ENCODE results near the gene HRH1. TPM values are rescaled to one million over a fixed set of nuclear protein-coding genes. Genes with fewer than 3 reads are reported as not detected.
"Not testable (repeated sequence)": the region's sequence is repeated elsewhere in the genome, so short reads cannot be mapped to it uniquely, and the experiment has no call there.

Gene HRH1
- total RNA-seq, 1 experiment from 2014 or later, result not detected

- Histone ChIP-seq H3K27me3 (ENCODE audit: control insufficient read depth, insufficient read depth, low read length) (no peaks in the 10 kb centered on the region), H3K4me3 (ENCODE audit: insufficient read depth, low read depth, low read length) (no peak overlapping the region), H3K36me3 (replicated peaks; ENCODE audit: control insufficient read depth, insufficient read depth, low read length) (no peaks in the 10 kb centered on the region)
- no peak for DNase-seq
These were observed 91.0 kb downstream of the HRH1 start for GRCh38 chr3:11245276-11245675.

GRCh38 chr3:11245827-11246662, 91.8 kb downstream of the HRH1 start:
- Histone ChIP-seq H3K4me3 (ENCODE audit: insufficient read depth, low read depth, low read length) (no peak overlapping the region), H3K36me3 (replicated peaks; ENCODE audit: control insufficient read depth, insufficient read depth, low read length) (no peaks in the 10 kb centered on the region), H3K27me3 (ENCODE audit: control insufficient read depth, insufficient read depth, low read length) (no peaks in the 10 kb centered on the region)
- no peak for DNase-seq

- no peak overlapping the region for H3K4me3 ChIP-seq (ENCODE audit: insufficient read depth, low read depth, low read length)
- no peaks in the 10 kb centered on the region for H3K27me3 ChIP-seq (ENCODE audit: control insufficient read depth, insufficient read depth, low read length)
- DNase-seq, result no peak
These were observed 92.3 kb downstream of the HRH1 start for GRCh38 chr3:11246663-11246970.

GRCh38 chr3:11247362-11247761, 93.1 kb downstream of the HRH1 start:
- Histone ChIP-seq H3K27me3 (ENCODE audit: control insufficient read depth, insufficient read depth, low read length) (no peaks in the 10 kb centered on the region), H3K36me3 (replicated peaks; ENCODE audit: control insufficient read depth, insufficient read depth, low read length) (no peaks in the 10 kb centered on the region), H3K4me3 (ENCODE audit: insufficient read depth, low read depth, low read length) (no peak overlapping the region)
- no peak for DNase-seq

More at GRCh38 chr3:11246663-11246970, 92.3 kb downstream of the HRH1 start:
- no peaks in the 10 kb centered on the region for H3K36me3 ChIP-seq (replicated peaks; ENCODE audit: control insufficient read depth, insufficient read depth, low read length)

GRCh38 chr3:11248596-11248995, 94.3 kb downstream of the HRH1 start:
- H3K4me3 ChIP-seq (ENCODE audit: insufficient read depth, low read depth, low read length), result no peak overlapping the region
- H3K36me3 ChIP-seq (replicated peaks; ENCODE audit: control insufficient read depth, insufficient read depth, low read length), result no peaks in the 10 kb centered on the region
- H3K27me3 ChIP-seq (ENCODE audit: control insufficient read depth, insufficient read depth, low read length), result no peaks in the 10 kb centered on the region
- DNase-seq, result no peak

GRCh38 chr3:11250902-11251806, 96.9 kb downstream of the HRH1 start:
- no peak for DNase-seq
- Histone ChIP-seq H3K4me3 (ENCODE audit: insufficient read depth, low read depth, low read length) (no peak overlapping the region), H3K27me3 (ENCODE audit: control insufficient read depth, insufficient read depth, low read length) (no peaks in the 10 kb centered on the region), H3K36me3 (replicated peaks; ENCODE audit: control insufficient read depth, insufficient read depth, low read length) (no peaks in the 10 kb centered on the region)

- H3K36me3 ChIP-seq (replicated peaks; ENCODE audit: control insufficient read depth, insufficient read depth, low read length), result no peaks in the 10 kb centered on the region
- no peak overlapping the region for H3K4me3 ChIP-seq (ENCODE audit: insufficient read depth, low read depth, low read length)
- H3K27me3 ChIP-seq (ENCODE audit: control insufficient read depth, insufficient read depth, low read length), result no peaks in the 10 kb centered on the region
- no peak for DNase-seq
These were observed 97.5 kb downstream of the HRH1 start for GRCh38 chr3:11251807-11252176.

GRCh38 chr3:11254876-11255275, 100.6 kb downstream of the HRH1 start:
- no peak for DNase-seq
- Histone ChIP-seq H3K4me3 (ENCODE audit: insufficient read depth, low read depth, low read length) (no peak overlapping the region), H3K27me3 (ENCODE audit: control insufficient read depth, insufficient read depth, low read length) (no peaks in the 10 kb centered on the region; the same call in 1 of the 2 replicates), H3K36me3 (replicated peaks; ENCODE audit: control insufficient read depth, insufficient read depth, low read length) (no peaks in the 10 kb centered on the region)

GRCh38 chr3:11255537-11255936, 101.2 kb downstream of the HRH1 start:
- not testable (repeated sequence) for H3K4me3 ChIP-seq (ENCODE audit: insufficient read depth, low read depth, low read length); H3K27me3 ChIP-seq (ENCODE audit: control insufficient read depth, insufficient read depth, low read length); DNase-seq; H3K36me3 ChIP-seq (replicated peaks; ENCODE audit: control insufficient read depth, insufficient read depth, low read length)

GRCh38 chr3:11258958-11259357, 104.7 kb downstream of the HRH1 start:
- no peak overlapping the region for H3K4me3 ChIP-seq (ENCODE audit: insufficient read depth, low read depth, low read length)
- no peak for DNase-seq
- no peaks in the 10 kb centered on the region; the same call in 1 of the 2 replicates for H3K27me3 ChIP-seq (ENCODE audit: control insufficient read depth, insufficient read depth, low read length)
- no peaks in the 10 kb centered on the region for H3K36me3 ChIP-seq (replicated peaks; ENCODE audit: control insufficient read depth, insufficient read depth, low read length)

GRCh38 chr3:11260460-11260859, 106.2 kb downstream of the HRH1 start:
- Histone ChIP-seq H3K4me3 (ENCODE audit: insufficient read depth, low read depth, low read length) (no peak overlapping the region), H3K36me3 (replicated peaks; ENCODE audit: control insufficient read depth, insufficient read depth, low read length) (no peaks in the 10 kb centered on the region), H3K27me3 (ENCODE audit: control insufficient read depth, insufficient read depth, low read length) (no peaks in the 10 kb centered on the region; the same call in none of the 2 replicates)
- no peak for DNase-seq

- Histone ChIP-seq H3K36me3 (replicated peaks; ENCODE audit: control insufficient read depth, insufficient read depth, low read length) (no peaks in the 10 kb centered on the region), H3K4me3 (ENCODE audit: insufficient read depth, low read depth, low read length) (no peak overlapping the region), H3K27me3 (ENCODE audit: control insufficient read depth, insufficient read depth, low read length) (no peaks in the 10 kb centered on the region; the same call in 1 of the 2 replicates)
- no peak for DNase-seq
These were observed 114.7 kb downstream of the HRH1 start for GRCh38 chr3:11269007-11269406.

- no peaks in the 10 kb centered on the region for H3K36me3 ChIP-seq (replicated peaks; ENCODE audit: control insufficient read depth, insufficient read depth, low read length)
- DNase-seq, result peak; percentile 98
- peak within 1 kb of the TSS; percentile 97 for H3K4me3 ChIP-seq (ENCODE audit: insufficient read depth, low read depth, low read length)
- H3K27me3 ChIP-seq (ENCODE audit: control insufficient read depth, insufficient read depth, low read length), result no peaks in the 10 kb centered on the region
These were observed 118.0 kb downstream of the HRH1 start, which contains the start of gene ATG7 for GRCh38 chr3:11271986-11272904. Gene ATG7, plus strand, starts transcription at chr3:11272397. Its CDS starts 26,299 bp downstream, at chr3:11298696.

GRCh38 chr3:11272906-11273574, 118.7 kb downstream of the HRH1 start:
- H3K36me3 ChIP-seq (replicated peaks; ENCODE audit: control insufficient read depth, insufficient read depth, low read length), result no peaks in the 10 kb centered on the region
- H3K4me3 ChIP-seq (ENCODE audit: insufficient read depth, low read depth, low read length), result peak overlapping the region; percentile 97
- no peak for DNase-seq
- no peaks in the 10 kb centered on the region for H3K27me3 ChIP-seq (ENCODE audit: control insufficient read depth, insufficient read depth, low read length)

All from H7 (cell line).